ENCODE results near the gene RHBDD2. TPM values are rescaled to one million over a fixed set of nuclear protein-coding genes. Genes with fewer than 3 reads are reported as not detected.
"Not testable (repeated sequence)": the region's sequence is repeated elsewhere in the genome, so short reads cannot be mapped to it uniquely, and the experiment has no call there.

Gene RHBDD2
- total RNA-seq: 9.1 TPM
- polyA plus RNA-seq (ENCODE audit: insufficient read depth in 1 of 8, insufficient read length in 8 of 8, low replicate concordance in 1 of 8): 10 to 100 TPM; 18.9 to 27.2 (median 21.2) TPM
- long read RNA-seq, donor 1, partial matches to known transcripts: 0 of 3 reads
- long read RNA-seq, donor 1, other reads (novel, unspliced or antisense): 0 of 3 reads
- long read RNA-seq, donor 2, partial matches to known transcripts: 0 of 2 reads
- long read RNA-seq, donor 2, other reads (novel, unspliced or antisense): 0 of 2 reads
- long read RNA-seq, donor 3, transcript RHBDD2-201 (4 exons, 1,802 nt): minor isoform, 6 of 20 reads
- long read RNA-seq, donor 3, transcript RHBDD2-202 (5 exons, 1,878 nt): minor isoform, 6 of 20 reads
- long read RNA-seq, donor 3, transcript RHBDD2-203 (3 exons, 1,274 nt): major isoform, 7 of 20 reads
- long read RNA-seq, donor 3, partial matches to known transcripts: 0 of 20 reads
- long read RNA-seq, donor 3, other reads (novel, unspliced or antisense): 0 of 20 reads
- long read RNA-seq, donor 4, partial matches to known transcripts: 0 of 8 reads
- long read RNA-seq, donor 4, other reads (novel, unspliced or antisense): 0 of 8 reads
- long read RNA-seq, donor 5, transcript RHBDD2-201 (4 exons, 1,802 nt): major isoform, 18 of 34 reads
- long read RNA-seq, donor 5, transcript RHBDD2-203 (3 exons, 1,274 nt): minor isoform, 11 of 34 reads
- long read RNA-seq, donor 5, partial matches to known transcripts: 0 of 34 reads
- long read RNA-seq, donor 5, other reads (novel, unspliced or antisense): 0 of 34 reads
- long read RNA-seq, donor 6, partial matches to known transcripts: 0 of 10 reads
- long read RNA-seq, donor 6, other reads (novel, unspliced or antisense): 0 of 10 reads
- long read RNA-seq, donor 7, transcript RHBDD2-201 (4 exons, 1,802 nt): major isoform, 5 of 16 reads
- long read RNA-seq, donor 7, partial matches to known transcripts: 9 of 16 reads
- long read RNA-seq, donor 7, other reads (novel, unspliced or antisense): 0 of 16 reads
- long read RNA-seq, donor 8, transcript RHBDD2-201 (4 exons, 1,802 nt): major isoform, 12 of 14 reads
- long read RNA-seq, donor 8, partial matches to known transcripts: 0 of 14 reads
- long read RNA-seq, donor 8, other reads (novel, unspliced or antisense): 0 of 14 reads
- long read RNA-seq, donor 9, partial matches to known transcripts: 0 of 12 reads
- long read RNA-seq, donor 9, other reads (novel, unspliced or antisense): 0 of 12 reads
- long read RNA-seq, donor 10, transcript RHBDD2-201 (4 exons, 1,802 nt): major isoform, 6 of 9 reads
- long read RNA-seq, donor 10, partial matches to known transcripts: 0 of 9 reads
- long read RNA-seq, donor 10, other reads (novel, unspliced or antisense): 0 of 9 reads
- long read RNA-seq, donor 11, transcript RHBDD2-203 (3 exons, 1,274 nt): major isoform, 5 of 12 reads
- long read RNA-seq, donor 11, partial matches to known transcripts: 0 of 12 reads
- long read RNA-seq, donor 11, other reads (novel, unspliced or antisense): 0 of 12 reads

GRCh38 chr7:75878769-75879611, at the start of gene RHBDD2:
TSS of gene RHBDD2 (plus strand) at chr7:75879034. CDS start at chr7:75879083, 49 bp downstream.
- DNase-seq: peak; percentile 97
- Histone ChIP-seq H3K4me3 (ENCODE audit: low read length) (peak within 1 kb of the TSS; percentile 95), H3K9me3 (replicated peaks; ENCODE audit: control insufficient read depth, low read depth, low read length) (no peaks in the 10 kb centered on the region), H3K27ac (ENCODE audit: low read length) (peak within 1 kb of the TSS; percentile 85), H3K4me1 (ENCODE audit: control insufficient read depth, insufficient read depth, low read length) (peaks cover 15% of the 10 kb centered on the region), H3K27me3 (ENCODE audit: control insufficient read depth, insufficient read depth, low read length) (no peaks in the 10 kb centered on the region), H3K36me3 (ENCODE audit: control insufficient read depth, insufficient read depth, low read length) (peaks cover 24% of the 10 kb centered on the region)
- under 1% methylated on average over 54 of the region's 65 CpGs for WGBS (ENCODE audit: insufficient coverage)

- H3K36me3 ChIP-seq (ENCODE audit: control insufficient read depth, insufficient read depth, low read length); H3K27ac ChIP-seq (ENCODE audit: low read length); H3K4me1 ChIP-seq (ENCODE audit: control insufficient read depth, insufficient read depth, low read length); H3K27me3 ChIP-seq (ENCODE audit: control insufficient read depth, insufficient read depth, low read length); H3K9me3 ChIP-seq (replicated peaks; ENCODE audit: control insufficient read depth, low read depth, low read length); DNase-seq; H3K4me3 ChIP-seq (ENCODE audit: low read length): not testable (repeated sequence)
- WGBS (ENCODE audit: insufficient coverage): no CpG with 5 or more reads among the region's 6 CpGs
Observed at GRCh38 chr7:75829656-75830055, 49.2 kb upstream of the RHBDD2 start.

GRCh38 chr7:75830978-75831377, 47.9 kb upstream of the RHBDD2 start:
- Histone ChIP-seq H3K27ac (ENCODE audit: low read length) (no peak overlapping the region), H3K9me3 (replicated peaks; ENCODE audit: control insufficient read depth, low read depth, low read length) (no peaks in the 10 kb centered on the region), H3K27me3 (ENCODE audit: control insufficient read depth, insufficient read depth, low read length) (no peaks in the 10 kb centered on the region), H3K4me3 (ENCODE audit: low read length) (no peak overlapping the region), H3K4me1 (ENCODE audit: control insufficient read depth, insufficient read depth, low read length) (no peaks in the 10 kb centered on the region), H3K36me3 (ENCODE audit: control insufficient read depth, insufficient read depth, low read length) (no peaks in the 10 kb centered on the region)
- 81% methylated on average over 3 of the region's 6 CpGs for WGBS (ENCODE audit: insufficient coverage)
- DNase-seq: no peak

- H3K4me1 ChIP-seq (ENCODE audit: control insufficient read depth, insufficient read depth, low read length); H3K4me3 ChIP-seq (ENCODE audit: low read length); H3K27me3 ChIP-seq (ENCODE audit: control insufficient read depth, insufficient read depth, low read length); H3K36me3 ChIP-seq (ENCODE audit: control insufficient read depth, insufficient read depth, low read length); H3K9me3 ChIP-seq (replicated peaks; ENCODE audit: control insufficient read depth, low read depth, low read length); DNase-seq; H3K27ac ChIP-seq (ENCODE audit: low read length): not testable (repeated sequence)
- 60% methylated on average over 2 of the region's 6 CpGs for WGBS (ENCODE audit: insufficient coverage)
Observed at GRCh38 chr7:75833662-75834061, 45.2 kb upstream of the RHBDD2 start.

- 83% methylated on average over 25 of the region's 29 CpGs for WGBS (ENCODE audit: insufficient coverage)
- no peaks in the 10 kb centered on the region for H3K4me1 ChIP-seq (ENCODE audit: control insufficient read depth, insufficient read depth, low read length)
- no peaks in the 10 kb centered on the region for H3K36me3 ChIP-seq (ENCODE audit: control insufficient read depth, insufficient read depth, low read length)
- no peak overlapping the region for H3K4me3 ChIP-seq (ENCODE audit: low read length)
- no peaks in the 10 kb centered on the region for H3K27me3 ChIP-seq (ENCODE audit: control insufficient read depth, insufficient read depth, low read length)
- H3K27ac ChIP-seq (ENCODE audit: low read length): no peak overlapping the region
- no peaks in the 10 kb centered on the region for H3K9me3 ChIP-seq (replicated peaks; ENCODE audit: control insufficient read depth, low read depth, low read length)
- no peak for DNase-seq
Observed at GRCh38 chr7:75835688-75836285, 43.0 kb upstream of the RHBDD2 start.

- no peak for DNase-seq
- Histone ChIP-seq H3K4me1 (ENCODE audit: control insufficient read depth, insufficient read depth, low read length) (no peaks in the 10 kb centered on the region), H3K27me3 (ENCODE audit: control insufficient read depth, insufficient read depth, low read length) (no peaks in the 10 kb centered on the region), H3K4me3 (ENCODE audit: low read length) (no peak overlapping the region), H3K36me3 (ENCODE audit: control insufficient read depth, insufficient read depth, low read length) (no peaks in the 10 kb centered on the region), H3K27ac (ENCODE audit: low read length) (no peak overlapping the region), H3K9me3 (replicated peaks; ENCODE audit: control insufficient read depth, low read depth, low read length) (no peaks in the 10 kb centered on the region)
- WGBS (ENCODE audit: insufficient coverage): no CpG with 5 or more reads among the region's 7 CpGs
Observed at GRCh38 chr7:75836798-75837197, 42.0 kb upstream of the RHBDD2 start.

GRCh38 chr7:75838281-75838930, 40.4 kb upstream of the RHBDD2 start:
- H3K4me1 ChIP-seq (ENCODE audit: control insufficient read depth, insufficient read depth, low read length): peaks cover 13% of the 10 kb centered on the region
- not testable (repeated sequence) for H3K4me3 ChIP-seq (ENCODE audit: low read length); H3K9me3 ChIP-seq (replicated peaks; ENCODE audit: control insufficient read depth, low read depth, low read length); H3K36me3 ChIP-seq (ENCODE audit: control insufficient read depth, insufficient read depth, low read length); H3K27ac ChIP-seq (ENCODE audit: low read length); H3K27me3 ChIP-seq (ENCODE audit: control insufficient read depth, insufficient read depth, low read length); DNase-seq
- WGBS (ENCODE audit: insufficient coverage): 100% methylated on average over 2 of the region's 14 CpGs

- Histone ChIP-seq H3K9me3 (replicated peaks; ENCODE audit: control insufficient read depth, low read depth, low read length) (no peaks in the 10 kb centered on the region), H3K27me3 (ENCODE audit: control insufficient read depth, insufficient read depth, low read length) (no peaks in the 10 kb centered on the region), H3K4me3 (ENCODE audit: low read length) (no peak overlapping the region), H3K36me3 (ENCODE audit: control insufficient read depth, insufficient read depth, low read length) (no peaks in the 10 kb centered on the region), H3K27ac (ENCODE audit: low read length) (no peak overlapping the region), H3K4me1 (ENCODE audit: control insufficient read depth, insufficient read depth, low read length) (peaks cover 13% of the 10 kb centered on the region)
- no peak for DNase-seq
- WGBS (ENCODE audit: insufficient coverage): 100% methylated on average over 1 of the region's 3 CpGs
Observed at GRCh38 chr7:75840029-75840428, 38.8 kb upstream of the RHBDD2 start.

Data from muscle of leg (tissue), 16 donors.